Measurements from ENCODE around the gene DMBX1. TPM values are rescaled to one million over a fixed set of nuclear protein-coding genes. Genes with fewer than 3 reads are reported as not detected.

DMBX1 gene
- total and polyA plus RNA-seq, 4 donors = not detected

DNA sequence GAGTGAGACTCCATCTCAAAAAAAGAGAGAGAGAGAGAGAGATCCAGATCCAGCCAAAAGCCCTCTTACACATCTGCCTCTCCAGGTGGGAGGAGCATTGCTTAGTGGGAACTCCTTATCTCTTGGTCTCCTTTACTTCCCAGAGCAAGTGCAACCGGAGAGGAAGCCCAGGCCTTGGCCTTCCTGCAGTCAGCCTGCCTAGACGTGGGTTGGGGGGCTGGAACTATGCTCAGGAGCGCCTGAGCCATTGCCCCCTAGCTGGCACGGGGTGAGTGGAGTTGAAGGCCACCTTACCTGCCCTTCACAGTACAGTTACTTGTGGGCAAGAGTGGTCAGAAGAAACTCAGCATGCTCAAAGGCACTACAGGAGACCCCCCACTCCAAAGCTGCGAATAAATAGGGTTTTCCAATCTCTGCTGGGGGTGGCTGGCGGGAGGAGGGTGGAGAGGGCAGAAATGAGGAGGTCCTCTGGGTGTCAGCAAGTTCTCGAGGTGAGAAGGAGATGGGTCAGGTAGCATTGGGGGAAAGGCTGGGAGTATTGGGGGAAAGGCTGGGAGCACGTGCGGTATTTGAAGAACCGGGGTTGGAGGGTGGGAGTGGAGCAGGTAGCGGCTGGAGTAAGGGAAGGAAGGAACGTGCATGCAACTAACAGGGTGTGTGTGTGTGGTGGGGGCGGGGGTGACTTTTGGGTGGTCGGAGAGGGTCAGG, 4.7 kb upstream of the DMBX1 start:
- no peak overlapping the region for H3K27ac ChIP-seq (ENCODE audit: low read depth in 1 of 2, low read length in 2 of 2)
- H3K27me3 ChIP-seq (ENCODE audit: control insufficient read depth in 4 of 4, insufficient read depth in 4 of 4, low read length in 3 of 4) = peaks cover 4 to 12% (median 11%) of the 10 kb centered on the region in 4 donors
- H3K36me3 ChIP-seq (ENCODE audit: control insufficient read depth in 4 of 4, insufficient read depth in 3 of 4, low read depth in 1 of 4, low read length in 3 of 4) = no peaks in the 10 kb centered on the region
- no peak for TF ChIP-seq FOXA2 (IDR thresholded peaks at IDR 0.05)
- TF ChIP-seq SP1 (IDR thresholded peaks at IDR 0.05) = no peak
- TF ChIP-seq FOXA1 (IDR thresholded peaks at IDR 0.05) = no peak
- TF ChIP-seq, protein P1, sequence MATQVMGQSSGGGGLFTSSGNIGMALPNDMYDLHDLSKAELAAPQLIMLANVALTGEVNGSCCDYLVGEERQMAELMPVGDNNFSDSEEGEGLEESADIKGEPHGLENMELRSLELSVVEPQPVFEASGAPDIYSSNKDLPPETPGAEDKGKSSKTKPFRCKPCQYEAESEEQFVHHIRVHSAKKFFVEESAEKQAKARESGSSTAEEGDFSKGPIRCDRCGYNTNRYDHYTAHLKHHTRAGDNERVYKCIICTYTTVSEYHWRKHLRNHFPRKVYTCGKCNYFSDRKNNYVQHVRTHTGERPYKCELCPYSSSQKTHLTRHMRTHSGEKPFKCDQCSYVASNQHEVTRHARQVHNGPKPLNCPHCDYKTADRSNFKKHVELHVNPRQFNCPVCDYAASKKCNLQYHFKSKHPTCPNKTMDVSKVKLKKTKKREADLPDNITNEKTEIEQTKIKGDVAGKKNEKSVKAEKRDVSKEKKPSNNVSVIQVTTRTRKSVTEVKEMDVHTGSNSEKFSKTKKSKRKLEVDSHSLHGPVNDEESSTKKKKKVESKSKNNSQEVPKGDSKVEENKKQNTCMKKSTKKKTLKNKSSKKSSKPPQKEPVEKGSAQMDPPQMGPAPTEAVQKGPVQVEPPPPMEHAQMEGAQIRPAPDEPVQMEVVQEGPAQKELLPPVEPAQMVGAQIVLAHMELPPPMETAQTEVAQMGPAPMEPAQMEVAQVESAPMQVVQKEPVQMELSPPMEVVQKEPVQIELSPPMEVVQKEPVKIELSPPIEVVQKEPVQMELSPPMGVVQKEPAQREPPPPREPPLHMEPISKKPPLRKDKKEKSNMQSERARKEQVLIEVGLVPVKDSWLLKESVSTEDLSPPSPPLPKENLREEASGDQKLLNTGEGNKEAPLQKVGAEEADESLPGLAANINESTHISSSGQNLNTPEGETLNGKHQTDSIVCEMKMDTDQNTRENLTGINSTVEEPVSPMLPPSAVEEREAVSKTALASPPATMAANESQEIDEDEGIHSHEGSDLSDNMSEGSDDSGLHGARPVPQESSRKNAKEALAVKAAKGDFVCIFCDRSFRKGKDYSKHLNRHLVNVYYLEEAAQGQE (IDR thresholded peaks at IDR 0.05) = no peak
- no peak for TF ChIP-seq HNF4A (conservative IDR thresholded peaks at IDR 0.05)
- no peak for TF ChIP-seq HNF4G (IDR thresholded peaks at IDR 0.05)
- no peak for TF ChIP-seq JUND (IDR thresholded peaks at IDR 0.05)
- TF ChIP-seq, protein P2, sequence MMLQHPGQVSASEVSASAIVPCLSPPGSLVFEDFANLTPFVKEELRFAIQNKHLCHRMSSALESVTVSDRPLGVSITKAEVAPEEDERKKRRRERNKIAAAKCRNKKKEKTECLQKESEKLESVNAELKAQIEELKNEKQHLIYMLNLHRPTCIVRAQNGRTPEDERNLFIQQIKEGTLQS (IDR thresholded peaks at IDR 0.05) = no peak
- TF ChIP-seq, protein P3, sequence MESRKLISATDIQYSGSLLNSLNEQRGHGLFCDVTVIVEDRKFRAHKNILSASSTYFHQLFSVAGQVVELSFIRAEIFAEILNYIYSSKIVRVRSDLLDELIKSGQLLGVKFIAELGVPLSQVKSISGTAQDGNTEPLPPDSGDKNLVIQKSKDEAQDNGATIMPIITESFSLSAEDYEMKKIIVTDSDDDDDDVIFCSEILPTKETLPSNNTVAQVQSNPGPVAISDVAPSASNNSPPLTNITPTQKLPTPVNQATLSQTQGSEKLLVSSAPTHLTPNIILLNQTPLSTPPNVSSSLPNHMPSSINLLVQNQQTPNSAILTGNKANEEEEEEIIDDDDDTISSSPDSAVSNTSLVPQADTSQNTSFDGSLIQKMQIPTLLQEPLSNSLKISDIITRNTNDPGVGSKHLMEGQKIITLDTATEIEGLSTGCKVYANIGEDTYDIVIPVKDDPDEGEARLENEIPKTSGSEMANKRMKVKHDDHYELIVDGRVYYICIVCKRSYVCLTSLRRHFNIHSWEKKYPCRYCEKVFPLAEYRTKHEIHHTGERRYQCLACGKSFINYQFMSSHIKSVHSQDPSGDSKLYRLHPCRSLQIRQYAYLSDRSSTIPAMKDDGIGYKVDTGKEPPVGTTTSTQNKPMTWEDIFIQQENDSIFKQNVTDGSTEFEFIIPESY (IDR thresholded peaks at IDR 0.05) = no peak
- TF ChIP-seq TAF1 (conservative IDR thresholded peaks at IDR 0.05) = no peak
- no peak for TF ChIP-seq NR2F2 (IDR thresholded peaks at IDR 0.05)
- no peak for TF ChIP-seq YY1 (IDR thresholded peaks at IDR 0.05)
- TF ChIP-seq, protein P4, sequence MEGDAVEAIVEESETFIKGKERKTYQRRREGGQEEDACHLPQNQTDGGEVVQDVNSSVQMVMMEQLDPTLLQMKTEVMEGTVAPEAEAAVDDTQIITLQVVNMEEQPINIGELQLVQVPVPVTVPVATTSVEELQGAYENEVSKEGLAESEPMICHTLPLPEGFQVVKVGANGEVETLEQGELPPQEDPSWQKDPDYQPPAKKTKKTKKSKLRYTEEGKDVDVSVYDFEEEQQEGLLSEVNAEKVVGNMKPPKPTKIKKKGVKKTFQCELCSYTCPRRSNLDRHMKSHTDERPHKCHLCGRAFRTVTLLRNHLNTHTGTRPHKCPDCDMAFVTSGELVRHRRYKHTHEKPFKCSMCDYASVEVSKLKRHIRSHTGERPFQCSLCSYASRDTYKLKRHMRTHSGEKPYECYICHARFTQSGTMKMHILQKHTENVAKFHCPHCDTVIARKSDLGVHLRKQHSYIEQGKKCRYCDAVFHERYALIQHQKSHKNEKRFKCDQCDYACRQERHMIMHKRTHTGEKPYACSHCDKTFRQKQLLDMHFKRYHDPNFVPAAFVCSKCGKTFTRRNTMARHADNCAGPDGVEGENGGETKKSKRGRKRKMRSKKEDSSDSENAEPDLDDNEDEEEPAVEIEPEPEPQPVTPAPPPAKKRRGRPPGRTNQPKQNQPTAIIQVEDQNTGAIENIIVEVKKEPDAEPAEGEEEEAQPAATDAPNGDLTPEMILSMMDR (IDR thresholded peaks at IDR 0.05; ENCODE audit: low read depth, low read length, missing input control) = no peak
- TF ChIP-seq RXRA (IDR thresholded peaks at IDR 0.05) = no peak
- TF ChIP-seq RAD21 (IDR thresholded peaks at IDR 0.05) = no peak
- TF ChIP-seq GABPA (IDR thresholded peaks at IDR 0.05 in 1 of 2, conservative IDR thresholded peaks at IDR 0.05 in 1 of 2) = no peak
- TF ChIP-seq, protein P5, sequence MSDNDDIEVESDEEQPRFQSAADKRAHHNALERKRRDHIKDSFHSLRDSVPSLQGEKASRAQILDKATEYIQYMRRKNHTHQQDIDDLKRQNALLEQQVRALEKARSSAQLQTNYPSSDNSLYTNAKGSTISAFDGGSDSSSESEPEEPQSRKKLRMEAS (IDR thresholded peaks at IDR 0.05) = no peak
- H3K4me3 ChIP-seq (ENCODE audit: low read depth in 1 of 3, low read length in 3 of 3) = no peak overlapping the region
- DNase-seq (ENCODE audit: low spot score) = no peak
- H3K4me1 ChIP-seq (ENCODE audit: control insufficient read depth in 4 of 4, insufficient read depth in 4 of 4, low read length in 3 of 4) = peaks cover 6 to 21% (median 13%) of the 10 kb centered on the region in 4 donors
- H3K9me3 ChIP-seq (ENCODE audit: control insufficient read depth in 4 of 4, low read length in 3 of 4) = no peaks in the 10 kb centered on the region
- 46% methylated on average over 14 of the region's 14 CpGs for WGBS
- H3K9ac ChIP-seq (ENCODE audit: low read depth in 1 of 2, low read length in 2 of 2) = no peak overlapping the region
